NCI-H446 treated with DMSO at 0.1 percent for 48 hours (cell line): ENCODE data around the gene ADCY1.

ENCODE experiments used
- DNase-seq: peaks from one replicate; lab custom pipeline; 2025; lab: John Stamatoyannopoulos, UW

ADCY1 gene

GRCh38 chr7:45689797-45690761 lies 115.9 kb downstream of the ADCY1 start:
- DNase-seq: no peak

- no peak for DNase-seq
Measured at GRCh38 chr7:45690762-45691150, 116.6 kb downstream of the ADCY1 start.

GRCh38 chr7:45691155-45691656 lies 117.0 kb downstream of the ADCY1 start:
- no peak for DNase-seq

- DNase-seq: no peak
Measured at GRCh38 chr7:45692031-45692430, 117.9 kb downstream of the ADCY1 start.

GRCh38 chr7:45695249-45695995 lies 121.3 kb downstream of the ADCY1 start:
- DNase-seq: no peak

DNA sequence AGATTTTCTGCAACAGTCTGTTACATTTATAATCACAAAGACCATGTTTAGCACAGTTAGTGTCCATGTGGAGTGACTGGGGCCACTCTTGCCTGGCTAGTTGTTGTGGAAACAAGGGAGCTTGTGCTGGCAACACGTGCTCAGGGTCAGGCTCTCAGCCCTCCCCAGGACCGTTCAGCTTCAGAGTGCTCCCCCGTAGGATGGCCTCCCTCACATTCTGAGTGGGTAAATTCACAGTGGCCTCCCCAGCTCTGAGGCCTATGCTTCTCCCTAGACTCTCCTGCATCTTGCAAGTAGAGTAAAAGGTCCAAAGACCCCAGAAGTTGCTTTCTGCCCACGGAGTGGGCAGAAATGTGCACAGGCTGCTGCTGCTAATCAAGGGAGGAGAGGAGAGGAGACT lies 122.3 kb downstream of the ADCY1 start:
- no peak for DNase-seq

- no peak for DNase-seq
Measured at GRCh38 chr7:45697576-45698136, 123.5 kb downstream of the ADCY1 start.

DNA sequence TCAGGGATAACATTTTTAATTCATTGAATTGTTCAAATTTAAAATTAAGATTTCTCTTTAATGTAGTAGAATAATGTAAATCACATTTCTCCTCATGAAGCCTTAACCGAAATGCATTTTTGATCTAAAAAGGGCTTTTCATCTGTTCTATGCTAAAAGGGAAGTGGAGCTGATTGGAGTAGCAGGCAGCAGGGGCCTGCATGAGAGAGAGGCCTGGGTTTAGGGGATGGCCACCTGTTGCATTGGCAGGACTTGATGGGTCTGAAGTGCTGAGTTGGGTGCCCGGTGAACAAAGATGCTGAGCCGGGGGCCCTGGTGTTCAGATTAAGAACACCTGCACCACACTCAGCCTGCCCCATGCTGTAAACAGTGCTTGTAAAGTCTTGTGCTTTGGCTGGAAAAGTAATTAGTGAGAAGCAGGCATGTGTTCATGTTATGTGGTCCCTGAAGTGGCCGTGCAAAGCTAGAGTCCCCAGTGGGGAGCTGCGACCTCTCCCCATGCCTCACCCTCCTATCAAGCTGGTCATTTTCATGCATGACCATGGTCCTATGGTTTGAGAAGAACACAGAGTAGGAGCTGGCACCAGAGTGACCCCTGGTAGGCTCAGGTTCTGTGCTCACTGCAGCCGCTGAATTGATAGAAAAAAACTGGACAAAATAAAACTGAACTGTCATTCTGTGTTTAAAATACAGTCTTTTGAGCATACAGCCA lies 124.3 kb downstream of the ADCY1 start:
- no peak for DNase-seq

- DNase-seq: no peak
Measured at GRCh38 chr7:45699015-45699309, 124.8 kb downstream of the ADCY1 start.

DNA sequence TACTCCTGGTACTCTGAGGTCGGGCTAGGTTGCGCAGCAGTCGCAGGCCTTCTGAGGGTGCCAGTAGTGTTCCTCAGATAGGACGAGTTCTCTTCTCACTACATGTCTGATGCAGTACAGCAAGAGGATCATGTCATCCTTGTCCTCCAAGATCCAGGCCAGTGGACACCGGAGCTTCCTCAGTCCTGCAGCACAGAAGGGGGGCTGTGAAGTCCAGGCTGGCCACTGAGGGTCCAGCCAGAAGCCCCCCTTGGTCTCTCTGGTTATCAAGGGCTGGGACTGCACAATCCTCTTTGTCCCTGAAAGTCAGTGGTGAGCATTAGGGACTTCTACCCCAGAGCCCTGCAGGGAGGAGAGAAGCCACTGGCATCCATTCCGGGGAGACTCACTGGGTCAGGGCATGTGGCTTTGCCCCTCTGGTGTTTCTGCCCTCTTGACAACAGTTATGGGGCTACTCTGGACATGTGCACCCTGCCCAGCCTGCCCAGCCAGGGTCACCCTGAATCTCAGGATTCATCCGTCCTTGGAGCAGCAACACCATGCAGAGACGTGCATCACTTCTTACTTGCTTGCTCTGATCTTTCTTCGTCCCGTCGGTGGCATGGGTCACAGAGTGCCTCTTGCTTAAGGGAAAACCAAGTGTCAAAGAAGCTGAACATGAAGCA lies 125.7 kb downstream of the ADCY1 start:
- DNase-seq: no peak

DNA sequence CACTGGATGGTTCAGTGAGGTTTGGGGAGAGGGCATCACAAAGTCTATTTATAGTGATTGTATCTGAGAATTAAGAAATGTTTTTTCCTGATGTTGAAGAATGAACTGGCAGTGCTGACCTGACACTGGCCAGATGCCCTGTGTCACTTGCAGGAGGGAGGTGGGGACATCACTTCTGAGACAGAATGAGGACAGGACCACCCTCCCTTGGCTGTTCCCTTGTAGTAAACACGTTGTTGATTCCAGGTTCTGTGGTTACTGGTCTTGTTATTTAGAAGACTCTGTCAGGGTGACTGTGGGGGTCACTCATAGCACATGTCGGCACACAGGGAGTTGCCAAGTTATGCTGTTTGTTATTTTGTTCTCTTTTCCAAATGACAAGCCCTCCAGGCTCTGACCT lies 126.4 kb downstream of the ADCY1 start:
- no peak for DNase-seq

- DNase-seq: no peak
Measured at GRCh38 chr7:45701701-45702510, 127.7 kb downstream of the ADCY1 start.

- DNase-seq: no peak
Measured at GRCh38 chr7:45702751-45703150, 128.6 kb downstream of the ADCY1 start.

- DNase-seq: no peak
Measured at GRCh38 chr7:45703373-45703821, 129.2 kb downstream of the ADCY1 start.

GRCh38 chr7:45703911-45704682 lies 129.9 kb downstream of the ADCY1 start:
- DNase-seq: no peak

GRCh38 chr7:45704683-45705016 lies 130.5 kb downstream of the ADCY1 start:
- DNase-seq: no peak

- no peak for DNase-seq
Measured at GRCh38 chr7:45708046-45708950, 134.1 kb downstream of the ADCY1 start.

DNA sequence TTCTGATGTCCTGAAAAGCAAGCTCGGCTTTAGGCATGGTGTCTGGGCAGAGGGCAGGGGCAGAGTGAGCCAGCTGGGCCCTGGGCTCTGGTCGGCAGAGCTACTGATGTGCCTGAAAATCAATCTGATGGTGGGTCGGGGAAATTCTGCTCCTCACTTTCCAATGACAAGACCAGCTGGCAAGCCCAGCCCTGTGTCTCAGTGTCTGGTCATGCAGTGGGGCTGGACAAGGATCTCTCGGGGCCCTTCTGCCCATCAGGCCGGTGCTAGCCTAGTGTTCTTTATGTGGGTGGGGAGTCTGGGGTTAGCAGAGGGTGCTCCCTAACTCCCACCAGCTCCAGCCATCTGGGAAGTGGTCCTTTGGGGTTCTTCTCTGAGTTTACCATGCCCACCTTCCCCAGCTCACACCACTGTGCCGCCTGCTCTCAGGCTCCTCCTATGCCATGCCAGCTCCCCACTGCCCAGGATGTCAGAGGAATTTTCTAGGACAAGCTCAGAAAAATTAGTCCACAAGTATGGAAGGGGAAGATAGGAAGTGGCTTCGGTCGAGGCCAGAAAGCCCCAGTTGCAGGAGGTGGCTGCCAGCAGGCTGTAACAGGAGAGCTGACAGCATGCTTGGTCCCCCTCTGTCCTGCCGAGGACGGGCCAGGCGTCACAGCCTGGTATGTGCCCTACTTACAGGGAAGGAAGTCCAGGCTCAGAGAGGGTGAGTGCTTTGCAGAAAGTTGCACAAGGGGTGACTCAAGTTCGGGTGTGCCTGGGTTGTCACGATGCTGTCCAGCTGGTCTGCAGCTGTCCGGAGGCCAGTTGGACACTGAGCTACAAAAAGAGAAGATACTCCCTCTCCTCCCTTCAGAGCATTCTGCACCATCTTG lies 135.2 kb downstream of the ADCY1 start:
- DNase-seq: no peak
